ENCODE data around the gene GRIA4.

DNA sequence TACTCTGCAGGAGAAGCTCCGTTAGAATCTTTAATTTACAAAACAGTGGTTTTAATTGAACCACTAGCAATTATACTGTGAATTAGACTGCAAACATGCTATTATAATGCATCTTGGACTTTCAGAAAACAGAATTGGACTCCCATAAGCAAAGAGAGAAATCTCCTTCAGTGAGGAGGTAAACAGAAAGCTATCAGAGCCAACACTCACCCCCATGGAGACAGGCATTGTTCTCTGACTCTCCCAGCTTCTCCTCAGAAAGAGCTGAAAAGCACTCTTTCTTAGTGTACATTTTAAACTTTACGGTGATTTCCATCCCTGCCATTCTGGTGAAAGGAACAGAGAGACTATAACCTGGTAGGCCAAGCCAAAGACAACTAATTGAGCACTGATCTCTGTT is 176.9 kb downstream of the GRIA4 start:
- TF ChIP-seq, protein P1, sequence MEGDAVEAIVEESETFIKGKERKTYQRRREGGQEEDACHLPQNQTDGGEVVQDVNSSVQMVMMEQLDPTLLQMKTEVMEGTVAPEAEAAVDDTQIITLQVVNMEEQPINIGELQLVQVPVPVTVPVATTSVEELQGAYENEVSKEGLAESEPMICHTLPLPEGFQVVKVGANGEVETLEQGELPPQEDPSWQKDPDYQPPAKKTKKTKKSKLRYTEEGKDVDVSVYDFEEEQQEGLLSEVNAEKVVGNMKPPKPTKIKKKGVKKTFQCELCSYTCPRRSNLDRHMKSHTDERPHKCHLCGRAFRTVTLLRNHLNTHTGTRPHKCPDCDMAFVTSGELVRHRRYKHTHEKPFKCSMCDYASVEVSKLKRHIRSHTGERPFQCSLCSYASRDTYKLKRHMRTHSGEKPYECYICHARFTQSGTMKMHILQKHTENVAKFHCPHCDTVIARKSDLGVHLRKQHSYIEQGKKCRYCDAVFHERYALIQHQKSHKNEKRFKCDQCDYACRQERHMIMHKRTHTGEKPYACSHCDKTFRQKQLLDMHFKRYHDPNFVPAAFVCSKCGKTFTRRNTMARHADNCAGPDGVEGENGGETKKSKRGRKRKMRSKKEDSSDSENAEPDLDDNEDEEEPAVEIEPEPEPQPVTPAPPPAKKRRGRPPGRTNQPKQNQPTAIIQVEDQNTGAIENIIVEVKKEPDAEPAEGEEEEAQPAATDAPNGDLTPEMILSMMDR (IDR thresholded peaks at IDR 0.05) = no peak
- TF ChIP-seq POLR2A (IDR thresholded peaks at IDR 0.05) = no peak
